Mesenchymal stem cell (in vitro differentiated cells and primary cell): ENCODE measurements around the gene HEPHL1.
A peak's percentile ranks its signal among the peaks of the same experiment; 100 is the strongest.

Source experiments
- DNase-seq: peaks from one replicate; pipeline ENCODE4 v3.0.0-alpha.2; 2013
- H2AFZ ChIP-seq: one replicate; pipeline ENCODE4 v1.6.1; 2013; ENCODE audit warnings: low read depth, mild to moderate bottlenecking, control low read depth, inconsistent platforms, low read length, moderate library complexity
- H2AK5ac ChIP-seq: 2 replicates; pipeline ENCODE4 v1.6.1; 2013; ENCODE audit warnings: low read length, moderate library complexity, mild to moderate bottlenecking, inconsistent platforms; ENCODE audit not compliant: severe bottlenecking
- H2BK120ac ChIP-seq: one replicate; pipeline ENCODE4 v1.6.1; 2013; ENCODE audit warnings: low read depth, mild to moderate bottlenecking, inconsistent platforms, low read length, moderate library complexity
- H2BK12ac ChIP-seq, 2 experiments: one replicate each; pipeline ENCODE4 v1.6.1; 2013; ENCODE audit warnings: inconsistent platforms in 2 of 2, low read length in 2 of 2, mild to moderate bottlenecking in 2 of 2, moderate library complexity in 2 of 2, control low read depth in 1 of 2
- H2BK15ac ChIP-seq: one replicate; pipeline ENCODE4 v1.6.1; 2013; ENCODE audit warnings: mild to moderate bottlenecking, low read depth, inconsistent platforms; ENCODE audit not compliant: poor library complexity, severe bottlenecking
- H2BK5ac ChIP-seq: 2 replicates; pipeline ENCODE4 v1.6.1; 2013; ENCODE audit warnings: low read depth, mild to moderate bottlenecking, low read length, control low read depth, inconsistent platforms; ENCODE audit not compliant: poor library complexity, severe bottlenecking
- H3K14ac ChIP-seq, 2 experiments: one replicate each; pipeline ENCODE4 v1.6.1; 2013; ENCODE audit warnings: inconsistent platforms in 2 of 2, low read length in 2 of 2, control low read depth in 1 of 2, mild to moderate bottlenecking in 1 of 2, moderate library complexity in 1 of 2
- H3K18ac ChIP-seq, 2 experiments: one replicate each; pipeline ENCODE4 v1.6.1; 2013; ENCODE audit warnings: inconsistent platforms in 2 of 2, low read length in 2 of 2, control low read depth in 1 of 2, low read depth in 1 of 2, mild to moderate bottlenecking in 1 of 2
- H3K23ac ChIP-seq, 2 experiments: one replicate each; pipeline ENCODE4 v1.6.1; 2013; ENCODE audit warnings: inconsistent platforms in 2 of 2, low read length in 2 of 2, mild to moderate bottlenecking in 2 of 2, moderate library complexity in 2 of 2, control low read depth in 1 of 2
- H3K27ac ChIP-seq: 2 replicates; pipeline ENCODE4 v1.5.1; 2013; ENCODE audit warnings: mild to moderate bottlenecking, moderate library complexity, low read length, control low read depth, inconsistent platforms; ENCODE audit not compliant: poor library complexity, severe bottlenecking
- H3K27me3 ChIP-seq, 2 experiments: 2 replicates each; pipeline versions ENCODE4 v1.6.1 to v1.7.0; 2013; ENCODE audit warnings: low read length in 2 of 2, mild to moderate bottlenecking in 2 of 2, moderate library complexity in 2 of 2, control low read depth in 1 of 2, inconsistent platforms in 1 of 2; ENCODE audit not compliant: control insufficient read depth in 1 of 2, insufficient read depth in 1 of 2
- H3K36me3 ChIP-seq, 2 experiments: 2 replicates each; pipeline versions ENCODE4 v1.6.1 to v1.7.0; 2013; ENCODE audit warnings: low read length in 2 of 2, control low read depth in 1 of 2, inconsistent platforms in 1 of 2, low read depth in 1 of 2, mild to moderate bottlenecking in 1 of 2; ENCODE audit not compliant: insufficient read depth in 2 of 2, control insufficient read depth in 1 of 2
- H3K4ac ChIP-seq, 2 experiments: one replicate each; pipeline ENCODE4 v1.6.1; 2013; ENCODE audit warnings: inconsistent platforms in 2 of 2, low read length in 2 of 2, mild to moderate bottlenecking in 2 of 2, moderate library complexity in 2 of 2, control low read depth in 1 of 2, low read depth in 1 of 2
- H3K4me1 ChIP-seq: 2 replicates; pipeline ENCODE4 v1.6.1; 2013; ENCODE audit warnings: low read depth, low read length, control low read depth; ENCODE audit not compliant: control insufficient read depth, insufficient read depth
- H3K4me2 ChIP-seq: 2 replicates; pipeline ENCODE4 v1.6.1; 2013; ENCODE audit warnings: low read length, mild to moderate bottlenecking, inconsistent platforms; ENCODE audit not compliant: poor library complexity, severe bottlenecking
- H3K4me3 ChIP-seq, 2 experiments: 2 replicates each; pipeline versions ENCODE4 v1.5.1 to v1.7.0; 2013; ENCODE audit warnings: low read length in 2 of 2, mild to moderate bottlenecking in 2 of 2, control low read depth in 1 of 2, low read depth in 1 of 2; ENCODE audit not compliant: insufficient read depth in 1 of 2
- H3K79me1 ChIP-seq: replicated peaks from 2 replicates; pipeline ENCODE4 v1.6.1; 2013; ENCODE audit warnings: mild to moderate bottlenecking, control low read depth, low read length, inconsistent platforms; ENCODE audit not compliant: poor library complexity, severe bottlenecking
- H3K9ac ChIP-seq: 2 replicates; pipeline ENCODE4 v1.7.0; 2013; ENCODE audit warnings: mild to moderate bottlenecking, low read length, moderate library complexity
- H3K9me3 ChIP-seq: 2 replicates; pipeline ENCODE4 v1.7.0; 2013; ENCODE audit warnings: mild to moderate bottlenecking, low read length; ENCODE audit not compliant: control insufficient read depth
- H4K8ac ChIP-seq: one replicate; pipeline ENCODE4 v1.6.1; 2013; ENCODE audit warnings: inconsistent platforms, mild to moderate bottlenecking, low read length, moderate library complexity
- H4K91ac ChIP-seq: one replicate; pipeline ENCODE4 v1.6.1; 2013; ENCODE audit warnings: mild to moderate bottlenecking, low read length, inconsistent platforms
- WGBS: methylation state at CpG from one replicate; pipeline ENCODE4 v1.1.7; 2013; ENCODE audit warnings: mixed read lengths; 5-methylcytosine and 5-hydroxymethylcytosine counted together

HEPHL1 gene

GRCh38 chr11:94141511-94142307 is 120.6 kb downstream of the HEPHL1 start:
- no peak overlapping the region for H2BK120ac ChIP-seq
- no peak overlapping the region for H3K14ac ChIP-seq
- peaks cover 23% of the 10 kb centered on the region for H3K4me1 ChIP-seq
- H3K79me1 ChIP-seq: peaks cover 29% of the 10 kb centered on the region
- H3K36me3 ChIP-seq: peaks cover 0 to 3% of the 10 kb centered on the region in 2 experiments
- DNase-seq: no peak
- no peak overlapping the region for H3K9ac ChIP-seq
- H3K4ac ChIP-seq: peak overlapping the region in 1 of 2 experiments; percentile 85
- no peak overlapping the region for H3K27ac ChIP-seq
- peak overlapping the region in 1 of 2 experiments; percentile 60 for H3K23ac ChIP-seq
- H2AK5ac ChIP-seq: no peak overlapping the region
- no peak overlapping the region for H2BK15ac ChIP-seq
- no peak overlapping the region for H2BK5ac ChIP-seq
- no peak overlapping the region for H3K4me3 ChIP-seq
- H3K4me2 ChIP-seq: no peak overlapping the region
- WGBS: 47% methylated on average over 9 of the region's 12 CpGs
- H3K18ac ChIP-seq: peak overlapping the region; percentile 80 to 87
- peak overlapping the region; percentile 66 for H4K8ac ChIP-seq
- H2AFZ ChIP-seq: no peak overlapping the region
- peak overlapping the region; percentile 92 for H4K91ac ChIP-seq
- no peaks in the 10 kb centered on the region for H3K27me3 ChIP-seq
- H3K9me3 ChIP-seq: no peaks in the 10 kb centered on the region
- H2BK12ac ChIP-seq: peak overlapping the region; percentile 69 to 73

- DNase-seq: peak; percentile 80
- no peak overlapping the region for H3K9ac ChIP-seq
- no peaks in the 10 kb centered on the region for H3K9me3 ChIP-seq
- peak overlapping the region in 1 of 2 experiments; percentile 69 for H2BK12ac ChIP-seq
- peak overlapping the region; percentile 92 for H4K91ac ChIP-seq
- H3K23ac ChIP-seq: peak overlapping the region in 1 of 2 experiments; percentile 60
- H2BK15ac ChIP-seq: no peak overlapping the region
- peaks cover 20% of the 10 kb centered on the region for H3K4me1 ChIP-seq
- no peak overlapping the region for H3K4me3 ChIP-seq
- peak overlapping the region; percentile 66 for H4K8ac ChIP-seq
- no peak overlapping the region for H2BK120ac ChIP-seq
- no peak overlapping the region for H3K27ac ChIP-seq
- H3K14ac ChIP-seq: no peak overlapping the region
- H2AK5ac ChIP-seq: no peak overlapping the region
- H3K27me3 ChIP-seq: no peaks in the 10 kb centered on the region
- 80% methylated on average over 5 of the region's 7 CpGs for WGBS
- H3K36me3 ChIP-seq: peaks cover 0 to 3% of the 10 kb centered on the region in 2 experiments
- peaks cover 29% of the 10 kb centered on the region for H3K79me1 ChIP-seq
- peak overlapping the region in 1 of 2 experiments; percentile 85 for H3K4ac ChIP-seq
- no peak overlapping the region for H3K4me2 ChIP-seq
- no peak overlapping the region for H2BK5ac ChIP-seq
- peak overlapping the region; percentile 80 to 87 for H3K18ac ChIP-seq
- no peak overlapping the region for H2AFZ ChIP-seq
Observed at GRCh38 chr11:94142308-94143281, 121.4 kb downstream of the HEPHL1 start.

- H2BK15ac ChIP-seq: no peak overlapping the region
- H3K18ac ChIP-seq: no peak overlapping the region
- peak; percentile 42 for DNase-seq
- H3K27ac ChIP-seq: no peak overlapping the region
- H2AFZ ChIP-seq: no peak overlapping the region
- H3K9me3 ChIP-seq: no peaks in the 10 kb centered on the region
- H3K27me3 ChIP-seq: no peaks in the 10 kb centered on the region
- H2BK12ac ChIP-seq: peak overlapping the region; percentile 6 to 10
- H4K91ac ChIP-seq: no peak overlapping the region
- no peak overlapping the region for H2BK120ac ChIP-seq
- H3K23ac ChIP-seq: peak overlapping the region in 1 of 2 experiments; percentile 42
- H4K8ac ChIP-seq: no peak overlapping the region
- no peak overlapping the region for H3K4me2 ChIP-seq
- no peak overlapping the region for H3K4me3 ChIP-seq
- no peak overlapping the region for H2BK5ac ChIP-seq
- 95% methylated on average over 3 of the region's 3 CpGs for WGBS
- peak overlapping the region; percentile 15 for H2AK5ac ChIP-seq
- no peak overlapping the region for H3K4ac ChIP-seq
- H3K36me3 ChIP-seq: peaks cover 0 to 3% of the 10 kb centered on the region in 2 experiments
- H3K79me1 ChIP-seq: peaks cover 30% of the 10 kb centered on the region
- H3K4me1 ChIP-seq: peaks cover 23% of the 10 kb centered on the region
- H3K9ac ChIP-seq: no peak overlapping the region
- H3K14ac ChIP-seq: no peak overlapping the region
Observed at GRCh38 chr11:94144216-94144615, 123.1 kb downstream of the HEPHL1 start.

GRCh38 chr11:94144664-94145063 is 123.5 kb downstream of the HEPHL1 start:
- no peaks in the 10 kb centered on the region for H3K27me3 ChIP-seq
- DNase-seq: no peak

More at GRCh38 chr11:94144664-94145063, 123.5 kb downstream of the HEPHL1 start:
- no peak overlapping the region for H3K4me3 ChIP-seq
- H3K36me3 ChIP-seq: peaks cover 0 to 3% of the 10 kb centered on the region in 2 experiments
- peaks cover 21% of the 10 kb centered on the region for H3K4me1 ChIP-seq
- no peak overlapping the region for H2AK5ac ChIP-seq
- H2BK5ac ChIP-seq: no peak overlapping the region
- no peak overlapping the region for H3K4ac ChIP-seq
- peak overlapping the region in 1 of 2 experiments; percentile 9 for H3K18ac ChIP-seq
- H2BK12ac ChIP-seq: peak overlapping the region in 1 of 2 experiments; percentile 6
- H3K27ac ChIP-seq: no peak overlapping the region
- no peak overlapping the region for H3K9ac ChIP-seq
- H4K8ac ChIP-seq: no peak overlapping the region
- H3K23ac ChIP-seq: no peak overlapping the region
- H3K9me3 ChIP-seq: no peaks in the 10 kb centered on the region
- H2BK15ac ChIP-seq: no peak overlapping the region
- H2BK120ac ChIP-seq: no peak overlapping the region
- H3K79me1 ChIP-seq: peaks cover 27% of the 10 kb centered on the region
- WGBS: no CpG with 5 or more reads among the region's 1 CpG
- no peak overlapping the region for H3K14ac ChIP-seq
- no peak overlapping the region for H2AFZ ChIP-seq
- no peak overlapping the region for H4K91ac ChIP-seq
- no peak overlapping the region for H3K4me2 ChIP-seq
